Nephron progenitor cell (in vitro differentiated cells): Measurements from ENCODE around the gene HHEX.

ENCODE experiments used
- DNase-seq: peaks from one replicate; pipeline ENCODE4 v3.0.0; 2021
- H3K27ac Mint-ChIP-seq: 2 replicates; pipeline ENCODE4 v1.8.0; 2021; ENCODE audit warnings: mild to moderate bottlenecking, moderate library complexity, mixed read lengths
- H3K27me3 Mint-ChIP-seq: 2 replicates; pipeline ENCODE4 v1.8.0; 2021; ENCODE audit warnings: mild to moderate bottlenecking, low read depth, mixed read lengths; ENCODE audit not compliant: poor library complexity
- H3K36me3 Mint-ChIP-seq: 2 replicates; pipeline ENCODE4 v1.8.0; 2021; ENCODE audit warnings: low read depth, mixed read lengths
- H3K4me1 Mint-ChIP-seq: 2 replicates; pipeline ENCODE4 v1.8.0; 2021; ENCODE audit warnings: mixed read lengths
- H3K4me3 Mint-ChIP-seq: 2 replicates; pipeline ENCODE4 v1.8.0; 2021; ENCODE audit warnings: mild to moderate bottlenecking, moderate library complexity, mixed read lengths
- H3K9me3 Mint-ChIP-seq: 2 replicates; pipeline ENCODE4 v1.8.0; 2021; ENCODE audit warnings: mild to moderate bottlenecking, moderate library complexity, mixed read lengths
- TF ChIP-seq, protein P1 (sequence below): fragments of 200-600 bp; sonication (generic); IDR thresholded peaks from 2 replicates; pipeline ENCODE4 v1.5.0; 2021; ENCODE audit warnings: antibody characterized with exemption

HHEX gene

GRCh38 chr10:92656266-92656961 is 33.3 kb upstream of the HHEX start:
- TF ChIP-seq, protein P1, sequence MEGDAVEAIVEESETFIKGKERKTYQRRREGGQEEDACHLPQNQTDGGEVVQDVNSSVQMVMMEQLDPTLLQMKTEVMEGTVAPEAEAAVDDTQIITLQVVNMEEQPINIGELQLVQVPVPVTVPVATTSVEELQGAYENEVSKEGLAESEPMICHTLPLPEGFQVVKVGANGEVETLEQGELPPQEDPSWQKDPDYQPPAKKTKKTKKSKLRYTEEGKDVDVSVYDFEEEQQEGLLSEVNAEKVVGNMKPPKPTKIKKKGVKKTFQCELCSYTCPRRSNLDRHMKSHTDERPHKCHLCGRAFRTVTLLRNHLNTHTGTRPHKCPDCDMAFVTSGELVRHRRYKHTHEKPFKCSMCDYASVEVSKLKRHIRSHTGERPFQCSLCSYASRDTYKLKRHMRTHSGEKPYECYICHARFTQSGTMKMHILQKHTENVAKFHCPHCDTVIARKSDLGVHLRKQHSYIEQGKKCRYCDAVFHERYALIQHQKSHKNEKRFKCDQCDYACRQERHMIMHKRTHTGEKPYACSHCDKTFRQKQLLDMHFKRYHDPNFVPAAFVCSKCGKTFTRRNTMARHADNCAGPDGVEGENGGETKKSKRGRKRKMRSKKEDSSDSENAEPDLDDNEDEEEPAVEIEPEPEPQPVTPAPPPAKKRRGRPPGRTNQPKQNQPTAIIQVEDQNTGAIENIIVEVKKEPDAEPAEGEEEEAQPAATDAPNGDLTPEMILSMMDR = no peak
- DNase-seq = no peak
- Mint-ChIP-seq H3K9me3 (no peaks in the 10 kb centered on the region), H3K27me3 (no peaks in the 10 kb centered on the region), H3K4me3 (no peak overlapping the region), H3K4me1 (no peaks in the 10 kb centered on the region), H3K36me3 (peaks cover 28% of the 10 kb centered on the region), H3K27ac (no peak overlapping the region)

- Mint-ChIP-seq H3K27me3 (no peaks in the 10 kb centered on the region), H3K36me3 (peaks cover 26% of the 10 kb centered on the region), H3K4me3 (no peak overlapping the region), H3K9me3 (peaks cover 2% of the 10 kb centered on the region), H3K4me1 (no peaks in the 10 kb centered on the region), H3K27ac (no peak overlapping the region)
- no peak for DNase-seq
- TF ChIP-seq, protein P1 = no peak
These were observed 32.7 kb upstream of the HHEX start for GRCh38 chr10:92657024-92657423.

GRCh38 chr10:92662848-92663247 is 26.9 kb upstream of the HHEX start:
- H3K4me1 Mint-ChIP-seq = no peaks in the 10 kb centered on the region
- no peak overlapping the region for H3K27ac Mint-ChIP-seq
- H3K36me3 Mint-ChIP-seq = peaks cover 8% of the 10 kb centered on the region
- peaks cover 32% of the 10 kb centered on the region for H3K9me3 Mint-ChIP-seq
- H3K27me3 Mint-ChIP-seq = no peaks in the 10 kb centered on the region
- no peak overlapping the region for H3K4me3 Mint-ChIP-seq
- DNase-seq = no peak
- TF ChIP-seq, protein P1 = no peak

GRCh38 chr10:92664322-92664721 is 25.4 kb upstream of the HHEX start:
- H3K9me3 Mint-ChIP-seq = peaks cover 32% of the 10 kb centered on the region
- H3K36me3 Mint-ChIP-seq = peaks cover 8% of the 10 kb centered on the region
- TF ChIP-seq, protein P1 = no peak
- no peaks in the 10 kb centered on the region for H3K4me1 Mint-ChIP-seq
- H3K27me3 Mint-ChIP-seq = peaks cover 4% of the 10 kb centered on the region
- H3K27ac Mint-ChIP-seq = no peak overlapping the region
- H3K4me3 Mint-ChIP-seq = no peak overlapping the region
- no peak for DNase-seq

- Mint-ChIP-seq H3K9me3 (peaks cover 33% of the 10 kb centered on the region), H3K27me3 (peaks cover 11% of the 10 kb centered on the region), H3K4me1 (no peaks in the 10 kb centered on the region), H3K36me3 (peaks cover 8% of the 10 kb centered on the region), H3K4me3 (no peak overlapping the region), H3K27ac (no peak overlapping the region)
- TF ChIP-seq, protein P1 = no peak
- DNase-seq = no peak
These were observed 22.7 kb upstream of the HHEX start for GRCh38 chr10:92667078-92667477.

GRCh38 chr10:92677708-92678107 is 12.0 kb upstream of the HHEX start:
- Mint-ChIP-seq H3K27ac (no peak overlapping the region), H3K27me3 (peaks cover 18% of the 10 kb centered on the region), H3K4me1 (no peaks in the 10 kb centered on the region), H3K4me3 (no peak overlapping the region), H3K36me3 (no peaks in the 10 kb centered on the region), H3K9me3 (peaks cover 37% of the 10 kb centered on the region)
- TF ChIP-seq, protein P1 = no peak
- DNase-seq = no peak
